Panc1 (cell line): ENCODE results near the gene GATA5.

Experiments used
- CTCF ChIP-seq: fragments of 450-650 bp; IDR thresholded peaks from 2 replicates; pipeline ENCODE4 v1.5.1; 2017; ENCODE audit warnings: mild to moderate bottlenecking
- POLR2AphosphoS5 ChIP-seq: IDR thresholded peaks from 2 replicates; pipeline ENCODE4 v1.6.1; 2012; ENCODE audit warnings: mild to moderate bottlenecking, low read depth, low read length, moderate library complexity
- REST ChIP-seq, 2 experiments: IDR thresholded peaks; 2 replicates each; pipeline ENCODE4 v1.6.1; 2011 to 2012; ENCODE audit warnings: low read depth in 2 of 2, control low read depth in 1 of 2, low read length in 1 of 2, mild to moderate bottlenecking in 1 of 2, moderate library complexity in 1 of 2; ENCODE audit not compliant: insufficient read depth in 1 of 2
- SIN3A ChIP-seq: IDR thresholded peaks from 2 replicates; pipeline ENCODE4 v1.6.1; 2012; ENCODE audit warnings: low read depth, mild to moderate bottlenecking, low read length, moderate library complexity, borderline replicate concordance; ENCODE audit not compliant: insufficient read depth

- TF ChIP-seq CTCF (no peak), POLR2AphosphoS5 (no peak), REST (IDR thresholded peaks at IDR 0.05; ENCODE audit: insufficient read depth in 1 of 2, low read depth in 2 of 2, low read length in 1 of 2) (no peak), SIN3A (no peak)
Observed at GRCh38 chr20:62498874-62499273, 23.1 kb upstream of the GATA5 start.
